AG10803 (cell line): ENCODE measurements around the gene CHCHD3.
"Not testable (repeated sequence)": the region's sequence is repeated elsewhere in the genome, so short reads cannot be mapped to it uniquely, and the experiment has no call there.

ENCODE experiments used
- DNase-seq: peaks from one replicate; pipeline ENCODE4 v3.0.0; 2010; ENCODE audit warnings: low read depth
- H3K4me3 ChIP-seq: 2 replicates; pipeline ENCODE4 v1.5.1; 2011; ENCODE audit warnings: mild to moderate bottlenecking, low read length, control low read depth
- TF ChIP-seq, protein P1 (sequence below): conservative IDR thresholded peaks from 2 replicates; pipeline ENCODE4 v1.5.1; 2011; ENCODE audit warnings: mild to moderate bottlenecking, low read length, control low read depth, inconsistent platforms

Gene CHCHD3

DNA sequence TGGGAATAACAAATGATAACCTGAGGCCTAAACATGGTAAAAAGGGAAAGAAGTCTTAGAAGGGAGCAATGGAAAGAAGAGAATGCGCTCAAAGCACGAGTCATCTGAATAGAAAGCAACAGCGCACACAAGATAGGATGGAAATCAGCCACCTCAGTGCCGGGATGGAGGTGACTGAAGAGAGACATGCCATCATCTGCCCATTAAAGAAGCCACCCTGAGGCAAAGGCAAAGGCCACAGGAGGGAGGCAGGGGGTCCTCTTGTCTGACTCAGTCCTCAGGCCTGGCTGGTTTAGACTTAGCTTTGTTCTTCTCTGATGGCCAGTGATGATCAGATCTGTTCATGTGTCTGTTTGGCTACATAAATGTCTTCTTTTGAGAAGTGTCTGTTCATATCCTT lies 180.6 kb downstream of the CHCHD3 start:
- H3K4me3 ChIP-seq = no peak overlapping the region
- TF ChIP-seq, protein P1, sequence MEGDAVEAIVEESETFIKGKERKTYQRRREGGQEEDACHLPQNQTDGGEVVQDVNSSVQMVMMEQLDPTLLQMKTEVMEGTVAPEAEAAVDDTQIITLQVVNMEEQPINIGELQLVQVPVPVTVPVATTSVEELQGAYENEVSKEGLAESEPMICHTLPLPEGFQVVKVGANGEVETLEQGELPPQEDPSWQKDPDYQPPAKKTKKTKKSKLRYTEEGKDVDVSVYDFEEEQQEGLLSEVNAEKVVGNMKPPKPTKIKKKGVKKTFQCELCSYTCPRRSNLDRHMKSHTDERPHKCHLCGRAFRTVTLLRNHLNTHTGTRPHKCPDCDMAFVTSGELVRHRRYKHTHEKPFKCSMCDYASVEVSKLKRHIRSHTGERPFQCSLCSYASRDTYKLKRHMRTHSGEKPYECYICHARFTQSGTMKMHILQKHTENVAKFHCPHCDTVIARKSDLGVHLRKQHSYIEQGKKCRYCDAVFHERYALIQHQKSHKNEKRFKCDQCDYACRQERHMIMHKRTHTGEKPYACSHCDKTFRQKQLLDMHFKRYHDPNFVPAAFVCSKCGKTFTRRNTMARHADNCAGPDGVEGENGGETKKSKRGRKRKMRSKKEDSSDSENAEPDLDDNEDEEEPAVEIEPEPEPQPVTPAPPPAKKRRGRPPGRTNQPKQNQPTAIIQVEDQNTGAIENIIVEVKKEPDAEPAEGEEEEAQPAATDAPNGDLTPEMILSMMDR = no peak
- DNase-seq = no peak

DNA sequence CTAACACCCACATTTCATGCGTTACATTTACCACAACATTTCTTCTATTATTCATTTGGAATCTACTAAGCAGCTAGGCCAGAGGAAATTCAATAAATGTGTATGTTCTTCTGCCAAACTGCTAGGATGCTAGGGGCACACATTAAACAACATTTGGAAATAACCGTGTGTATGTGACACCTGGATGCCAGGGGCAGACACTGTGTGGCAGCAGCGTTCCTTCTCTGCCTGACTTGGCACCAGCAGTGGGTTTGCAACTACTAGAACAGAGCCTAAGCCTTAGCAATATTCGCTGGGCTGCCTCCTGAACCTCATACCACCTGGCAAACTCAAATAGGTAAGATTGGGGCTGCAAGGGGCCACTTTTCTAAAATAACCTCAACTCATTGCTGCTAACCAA lies 182.1 kb downstream of the CHCHD3 start:
- H3K4me3 ChIP-seq = no peak overlapping the region
- DNase-seq = no peak
- TF ChIP-seq, protein P1 = no peak; the same call in 1 of the 2 replicates

DNA sequence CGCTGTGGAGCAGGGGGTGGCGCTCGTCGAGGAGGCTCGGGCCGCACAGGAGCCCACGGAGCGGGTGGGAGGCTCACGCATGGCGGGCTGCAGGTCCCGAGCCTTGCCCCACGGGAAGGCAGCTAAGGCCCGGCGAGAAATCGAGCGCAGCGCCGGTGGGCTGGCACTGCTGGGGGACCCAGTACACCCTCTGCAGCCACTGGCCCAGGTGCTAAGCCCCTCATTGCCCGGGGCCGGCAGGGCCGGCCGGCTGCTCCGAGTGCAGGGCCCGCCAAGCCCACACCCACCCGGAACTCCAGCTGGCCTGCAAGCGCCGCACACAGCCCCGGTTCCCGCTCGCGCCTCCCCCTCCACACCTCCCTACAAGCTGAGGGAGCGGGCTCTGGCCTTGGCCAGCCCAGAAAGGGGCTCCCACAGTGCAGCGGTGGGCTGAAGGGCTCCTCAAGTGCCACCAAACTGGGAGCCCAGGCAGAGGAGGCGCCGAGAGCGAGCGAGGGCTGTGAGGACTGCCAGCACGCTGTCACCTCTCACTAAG lies 183.2 kb downstream of the CHCHD3 start:
- H3K4me3 ChIP-seq, DNase-seq: not testable (repeated sequence)

DNA sequence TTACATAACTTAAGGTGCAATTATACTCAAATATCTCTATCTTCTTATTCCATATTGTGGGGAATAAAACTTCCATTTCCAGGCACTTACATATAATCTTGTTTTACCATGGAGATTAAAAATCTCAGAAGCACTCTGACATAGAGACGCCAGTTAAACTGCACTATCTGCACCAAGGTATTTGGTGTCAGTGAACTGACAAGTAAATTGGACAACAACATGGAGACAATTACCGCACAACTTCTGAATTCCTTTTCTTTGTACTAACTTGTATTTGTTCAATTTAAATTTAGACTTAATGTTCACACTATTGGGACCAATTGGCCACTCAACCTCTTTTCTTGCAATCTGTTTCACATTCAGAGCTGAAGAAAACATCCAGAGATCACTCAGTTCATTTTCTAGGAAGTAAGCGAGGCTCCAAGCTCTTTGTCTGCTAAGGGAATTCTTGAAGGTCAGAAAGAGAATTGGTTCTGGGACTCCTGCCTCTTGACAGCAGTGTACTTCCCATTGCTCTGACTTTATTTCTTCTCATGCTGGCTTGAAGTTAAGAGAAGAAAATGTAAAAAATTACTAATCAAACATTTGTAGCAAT lies 184.7 kb downstream of the CHCHD3 start:
- no peak for DNase-seq
- no peak overlapping the region for H3K4me3 ChIP-seq
- TF ChIP-seq, protein P1 = no peak

DNA sequence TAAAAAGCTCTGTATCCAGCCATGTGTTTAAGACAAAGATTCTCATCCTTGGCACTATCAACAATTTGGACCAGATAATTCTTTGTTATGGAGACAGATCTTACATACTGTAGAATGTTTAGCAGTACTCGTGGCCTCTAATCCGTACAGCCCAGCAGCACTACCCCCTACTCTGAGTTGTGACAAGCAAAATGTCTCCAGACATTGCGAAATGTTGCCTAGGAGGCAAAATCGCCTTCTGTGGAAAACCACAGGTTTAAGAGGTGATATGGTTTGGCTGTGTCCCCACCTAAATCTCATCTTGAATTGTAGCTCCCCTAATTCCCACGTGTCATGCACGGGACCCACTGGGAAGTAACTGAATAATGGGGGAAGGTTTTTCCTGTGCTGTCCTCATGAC lies 186.7 kb downstream of the CHCHD3 start:
- H3K4me3 ChIP-seq = no peak overlapping the region
- TF ChIP-seq, protein P1 = no peak
- DNase-seq = no peak

DNA sequence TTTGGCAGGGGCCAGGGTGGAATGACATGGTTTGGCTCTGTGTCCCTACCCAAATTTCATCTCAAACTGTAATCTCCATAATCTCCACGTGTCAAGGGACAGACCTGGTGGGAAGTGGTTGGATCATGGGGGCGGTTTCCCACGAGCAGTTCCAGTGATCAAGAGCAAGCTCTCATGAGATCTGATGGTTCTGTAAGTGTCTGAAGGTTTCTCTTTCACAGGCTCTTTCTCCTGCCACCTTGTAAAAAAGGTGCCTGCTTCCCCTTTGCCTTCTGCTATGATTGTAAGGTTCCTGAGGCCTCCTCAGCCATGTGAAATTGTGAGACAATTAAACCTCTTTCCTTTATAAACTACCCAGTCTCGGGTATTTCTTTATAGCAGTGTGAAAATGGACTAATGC lies 188.3 kb downstream of the CHCHD3 start:
- TF ChIP-seq, protein P1 = no peak
- H3K4me3 ChIP-seq = no peak overlapping the region
- DNase-seq = no peak

DNA sequence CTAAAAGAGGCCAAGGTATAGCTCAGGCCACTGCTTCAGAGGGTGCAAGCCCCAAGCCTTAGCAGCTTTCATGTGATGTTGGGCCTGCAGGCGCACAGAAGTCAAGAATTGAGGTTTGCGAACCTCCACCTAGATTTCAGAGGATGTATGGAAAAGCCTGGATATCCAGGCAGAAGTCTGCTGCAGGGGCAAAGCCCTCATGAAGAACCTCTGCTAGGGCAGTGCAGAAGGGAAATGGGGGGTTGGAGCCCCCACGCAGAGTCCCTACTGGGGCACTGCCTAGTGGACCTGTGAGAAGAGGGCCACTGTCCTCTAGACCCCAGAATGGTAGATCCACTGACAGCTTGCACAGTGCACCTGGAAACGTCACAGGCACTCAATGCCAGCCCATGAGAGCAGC lies 189.1 kb downstream of the CHCHD3 start:
- DNase-seq, H3K4me3 ChIP-seq: not testable (repeated sequence)

DNA sequence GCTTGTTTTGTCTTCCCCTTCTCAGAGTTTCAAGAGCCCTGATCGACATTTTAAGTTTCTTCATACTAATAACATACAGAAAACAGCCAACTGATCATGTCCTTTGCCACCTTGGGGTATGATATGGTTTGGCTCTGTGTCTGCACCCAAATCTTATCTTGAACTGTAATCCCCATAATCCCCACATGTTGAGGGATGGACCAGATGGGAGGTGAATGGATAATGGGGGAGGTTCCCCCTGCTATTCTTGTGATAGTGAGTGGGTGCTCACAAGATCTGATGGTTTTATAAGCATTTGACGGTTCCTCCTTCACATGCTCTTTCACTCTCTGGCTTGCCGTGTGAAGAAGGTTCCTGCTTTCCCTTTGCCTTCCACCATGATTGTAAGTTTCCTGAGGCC lies 190.3 kb downstream of the CHCHD3 start:
- no peak for DNase-seq
- H3K4me3 ChIP-seq = no peak overlapping the region
- TF ChIP-seq, protein P1 = no peak
